Karpas-422 (cell line): ENCODE data around the gene ADGRL2. TPM values are rescaled to one million over a fixed set of nuclear protein-coding genes. Genes with fewer than 3 reads are reported as not detected.

Experiments used
- DNase-seq: peaks from one replicate; pipeline ENCODE4 v3.0.0-alpha.2; 2015
- H2AFZ ChIP-seq: fragments of 200-600 bp; sonication (generic); 2 replicates; pipeline ENCODE4 v1.6.1; 2014; ENCODE audit warnings: antibody characterized with exemption, low read length, mixed read lengths
- H3K27ac ChIP-seq: fragments of 200-600 bp; sonication (generic); 2 replicates; pipeline ENCODE4 v1.5.1; 2014; ENCODE audit warnings: mild to moderate bottlenecking, low read length, moderate library complexity
- H3K27me3 ChIP-seq: fragments of 200-600 bp; sonication (generic); 2 replicates; pipeline ENCODE4 v1.6.1; 2014; ENCODE audit warnings: low read length, mixed read lengths
- H3K36me3 ChIP-seq: fragments of 200-600 bp; sonication (generic); 2 replicates; pipeline ENCODE4 v1.6.1; 2014; ENCODE audit warnings: low read length, mixed read lengths; ENCODE audit not compliant: insufficient read depth
- H3K4me1 ChIP-seq: fragments of 200-600 bp; sonication (generic); 2 replicates; pipeline ENCODE4 v1.6.1; 2014; ENCODE audit warnings: mild to moderate bottlenecking, low read length, mixed read lengths
- H3K4me2 ChIP-seq: fragments of 200-600 bp; sonication (generic); 2 replicates; pipeline ENCODE4 v1.6.1; 2014; ENCODE audit warnings: low read length, low read depth, mild to moderate bottlenecking; ENCODE audit not compliant: poor library complexity, severe bottlenecking
- H3K4me3 ChIP-seq: fragments of 200-600 bp; sonication (generic); 2 replicates; pipeline ENCODE4 v1.5.1; 2014; ENCODE audit warnings: mild to moderate bottlenecking, antibody characterized with exemption, low read length, mixed read lengths
- H3K79me2 ChIP-seq: fragments of 200-600 bp; sonication (generic); 2 replicates; pipeline ENCODE4 v1.6.1; 2014; ENCODE audit warnings: mild to moderate bottlenecking, low read length, mixed read lengths
- H3K9ac ChIP-seq: fragments of 200-600 bp; sonication (generic); 2 replicates; pipeline ENCODE4 v1.6.0; 2014; ENCODE audit warnings: low read length
- H3K9me2 ChIP-seq: fragments of 200-600 bp; sonication (generic), shearing (Covaris generic); replicated peaks from 2 replicates; pipeline ENCODE4 v1.6.0; 2014; ENCODE audit warnings: mild to moderate bottlenecking, low read length, moderate library complexity; ENCODE audit not compliant: insufficient read depth
- H3K9me3 ChIP-seq: fragments of 300-700, 200-600 bp; sonication (generic); 2 replicates; pipeline ENCODE4 v1.6.1; 2014; ENCODE audit warnings: low read length, mixed read lengths
- H4K20me1 ChIP-seq: fragments of 200-600 bp; sonication (generic); 2 replicates; pipeline ENCODE4 v1.6.1; 2014; ENCODE audit warnings: mild to moderate bottlenecking, antibody characterized with exemption, low read length, low read depth; ENCODE audit not compliant: insufficient read depth
- total RNA-seq: library from RNA; depleted of rRNA; stranded (reverse); fragments of >200 nt; shearing (Covaris generic); gene quantifications from 2 replicates; pipeline ENCODE4 v1.2.3, GENCODE V29; 2014; ENCODE audit warnings: low replicate concordance

The ADGRL2 gene
- total RNA-seq, 1 experiment from 2014 or later = not detected

GRCh38 chr1:82034812-82035211 is 234.1 kb downstream of the ADGRL2 start:
- no peak for DNase-seq
- H2AFZ ChIP-seq = no peak overlapping the region
- no peak overlapping the region for H3K4me2 ChIP-seq
- no peaks in the 10 kb centered on the region for H3K36me3 ChIP-seq
- H3K4me1 ChIP-seq = peaks cover 6% of the 10 kb centered on the region
- no peaks in the 10 kb centered on the region for H3K9me2 ChIP-seq
- no peaks in the 10 kb centered on the region for H3K9me3 ChIP-seq
- H3K27ac ChIP-seq = no peak overlapping the region
- no peaks in the 10 kb centered on the region for H3K79me2 ChIP-seq
- no peaks in the 10 kb centered on the region for H3K27me3 ChIP-seq
- H4K20me1 ChIP-seq = no peaks in the 10 kb centered on the region
- no peak overlapping the region for H3K4me3 ChIP-seq
- H3K9ac ChIP-seq = no peak overlapping the region
